ENCODE measurements around the gene GADD45A.

GADD45A gene

GRCh38 chr1:67711855-67712212 lies 26.8 kb downstream of the GADD45A start:
- FAIRE-seq (no peak), DNase-seq (ENCODE audit: insufficient read length, low spot score) (no peak)
- TF ChIP-seq SPI1 (IDR thresholded peaks at IDR 0.05; ENCODE audit: low read depth, low read length): no peak
- TF ChIP-seq POLR2A (IDR thresholded peaks at IDR 0.05; ENCODE audit: low read depth, low read length): no peak
- no peak for TF ChIP-seq PAX5 (IDR thresholded peaks at IDR 0.05; ENCODE audit: insufficient read depth, low read length, severe bottlenecking)
- TF ChIP-seq POLR2AphosphoS5 (IDR thresholded peaks at IDR 0.05; ENCODE audit: low read depth, low read length): no peak
- no peak for TF ChIP-seq TAF1 (IDR thresholded peaks at IDR 0.05; ENCODE audit: low read depth, low read length)
- no peak for TF ChIP-seq POU2F2 (IDR thresholded peaks at IDR 0.05; ENCODE audit: low read depth, low read length)

DNA sequence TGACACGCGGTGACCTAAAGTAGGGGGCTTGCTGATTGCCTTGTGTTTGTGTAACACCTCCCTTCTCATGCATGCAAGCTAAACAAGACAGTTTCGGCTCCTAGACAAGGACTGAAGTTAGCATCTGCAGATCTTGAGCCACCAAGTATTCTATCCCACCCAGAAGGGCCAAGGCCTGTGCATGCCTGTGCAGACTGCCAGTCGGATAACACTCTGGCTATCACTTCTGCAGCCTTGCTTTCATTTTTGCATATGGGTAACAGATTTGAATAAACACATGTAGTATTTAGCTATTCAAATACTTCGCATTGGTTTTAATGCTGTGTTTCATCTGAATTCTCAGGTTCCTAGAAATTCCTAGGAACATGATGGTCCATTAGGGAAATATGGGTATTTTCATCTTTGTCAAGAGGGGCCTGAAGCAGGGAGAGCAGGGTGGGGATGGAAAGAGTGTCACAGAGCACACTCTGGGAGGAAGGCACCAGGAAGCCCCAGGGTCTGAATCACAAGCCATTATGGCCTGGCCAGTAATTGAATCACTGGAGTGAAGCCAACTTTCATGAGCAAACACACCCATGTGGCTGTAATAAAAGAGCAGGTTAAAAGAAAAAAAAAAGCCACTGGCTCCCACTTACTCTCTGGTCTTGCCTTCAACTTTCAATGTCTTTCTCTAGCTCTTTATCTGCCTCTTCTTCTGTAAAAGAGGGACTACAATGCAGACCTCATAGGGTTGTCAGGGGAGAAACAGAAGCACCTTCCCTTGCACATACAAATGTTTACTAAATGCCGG lies 28.3 kb downstream of the GADD45A start:
- DNase-seq (ENCODE audit: insufficient read length, low spot score): no peak

DNA sequence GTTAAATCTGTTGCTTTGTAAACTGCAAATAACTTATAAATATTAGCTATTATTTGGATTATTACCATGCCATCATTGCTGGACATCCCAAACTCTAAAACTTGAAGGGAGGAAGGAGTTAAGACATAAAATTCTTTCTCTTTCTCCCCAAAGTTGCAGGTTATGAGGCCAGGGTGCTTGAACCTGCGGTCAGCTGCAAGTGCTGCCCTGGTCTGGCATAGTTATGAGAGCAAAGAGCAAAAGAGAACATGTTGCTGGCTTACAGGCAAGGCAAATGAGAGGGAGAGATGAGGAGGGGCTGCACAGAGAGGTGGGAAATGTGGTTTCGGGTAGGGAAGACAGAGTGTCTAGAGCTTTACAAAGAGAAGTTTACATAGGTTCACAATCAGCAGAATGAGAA lies 30.8 kb downstream of the GADD45A start:
- FAIRE-seq (no peak), DNase-seq (ENCODE audit: insufficient read length, low spot score) (no peak)
- no peak for TF ChIP-seq PAX5 (IDR thresholded peaks at IDR 0.05; ENCODE audit: insufficient read depth, low read length, severe bottlenecking)
- TF ChIP-seq SPI1 (IDR thresholded peaks at IDR 0.05; ENCODE audit: low read depth, low read length): no peak
- TF ChIP-seq POU2F2 (IDR thresholded peaks at IDR 0.05; ENCODE audit: low read depth, low read length): no peak
- TF ChIP-seq POLR2A (IDR thresholded peaks at IDR 0.05; ENCODE audit: low read depth, low read length): no peak
- no peak for TF ChIP-seq TAF1 (IDR thresholded peaks at IDR 0.05; ENCODE audit: low read depth, low read length)
- no peak for TF ChIP-seq POLR2AphosphoS5 (IDR thresholded peaks at IDR 0.05; ENCODE audit: low read depth, low read length)

More for the DNA sequence above, 28.3 kb downstream of the GADD45A start:
- TF ChIP-seq TAF1 (IDR thresholded peaks at IDR 0.05; ENCODE audit: low read depth, low read length) (no peak), POU2F2 (IDR thresholded peaks at IDR 0.05; ENCODE audit: low read depth, low read length) (no peak), POLR2AphosphoS5 (IDR thresholded peaks at IDR 0.05; ENCODE audit: low read depth, low read length) (no peak), SPI1 (IDR thresholded peaks at IDR 0.05; ENCODE audit: low read depth, low read length) (no peak), POLR2A (IDR thresholded peaks at IDR 0.05; ENCODE audit: low read depth, low read length) (no peak), PAX5 (IDR thresholded peaks at IDR 0.05; ENCODE audit: insufficient read depth, low read length, severe bottlenecking) (no peak)
- no peak for FAIRE-seq

GRCh38 chr1:67716800-67717199 lies 31.8 kb downstream of the GADD45A start:
- TF ChIP-seq SPI1 (IDR thresholded peaks at IDR 0.05; ENCODE audit: low read depth, low read length) (no peak), POLR2AphosphoS5 (IDR thresholded peaks at IDR 0.05; ENCODE audit: low read depth, low read length) (no peak), PAX5 (IDR thresholded peaks at IDR 0.05; ENCODE audit: insufficient read depth, low read length, severe bottlenecking) (no peak), POLR2A (IDR thresholded peaks at IDR 0.05; ENCODE audit: low read depth, low read length) (no peak), POU2F2 (IDR thresholded peaks at IDR 0.05; ENCODE audit: low read depth, low read length) (no peak), TAF1 (IDR thresholded peaks at IDR 0.05; ENCODE audit: low read depth, low read length) (no peak)
- DNase-seq (ENCODE audit: insufficient read length, low spot score) (no peak), FAIRE-seq (no peak)

DNA sequence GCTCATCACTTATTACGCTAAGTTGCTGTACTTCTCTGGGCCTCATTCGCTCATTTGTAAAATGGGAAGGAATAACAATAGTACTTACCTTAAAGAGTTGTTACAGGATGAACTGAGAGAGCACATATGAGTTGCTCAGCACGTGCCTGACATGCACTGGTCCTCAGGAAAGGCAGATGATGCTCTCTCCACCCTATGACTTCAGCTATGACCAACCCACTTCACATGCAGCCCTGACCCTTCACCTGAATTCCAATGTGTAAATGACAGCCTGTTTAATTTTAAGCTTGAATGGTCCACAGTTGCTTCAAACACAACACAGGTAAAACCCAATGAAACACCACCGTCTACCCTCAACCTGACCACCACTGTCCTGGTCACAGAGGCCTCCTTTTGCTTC lies 32.9 kb downstream of the GADD45A start:
- FAIRE-seq (no peak), DNase-seq (ENCODE audit: insufficient read length, low spot score) (no peak)
- TF ChIP-seq SPI1 (IDR thresholded peaks at IDR 0.05; ENCODE audit: low read depth, low read length): no peak
- TF ChIP-seq POU2F2 (IDR thresholded peaks at IDR 0.05; ENCODE audit: low read depth, low read length): no peak
- no peak for TF ChIP-seq TAF1 (IDR thresholded peaks at IDR 0.05; ENCODE audit: low read depth, low read length)
- no peak for TF ChIP-seq POLR2A (IDR thresholded peaks at IDR 0.05; ENCODE audit: low read depth, low read length)
- no peak for TF ChIP-seq POLR2AphosphoS5 (IDR thresholded peaks at IDR 0.05; ENCODE audit: low read depth, low read length)
- TF ChIP-seq PAX5 (IDR thresholded peaks at IDR 0.05; ENCODE audit: insufficient read depth, low read length, severe bottlenecking): no peak

DNA sequence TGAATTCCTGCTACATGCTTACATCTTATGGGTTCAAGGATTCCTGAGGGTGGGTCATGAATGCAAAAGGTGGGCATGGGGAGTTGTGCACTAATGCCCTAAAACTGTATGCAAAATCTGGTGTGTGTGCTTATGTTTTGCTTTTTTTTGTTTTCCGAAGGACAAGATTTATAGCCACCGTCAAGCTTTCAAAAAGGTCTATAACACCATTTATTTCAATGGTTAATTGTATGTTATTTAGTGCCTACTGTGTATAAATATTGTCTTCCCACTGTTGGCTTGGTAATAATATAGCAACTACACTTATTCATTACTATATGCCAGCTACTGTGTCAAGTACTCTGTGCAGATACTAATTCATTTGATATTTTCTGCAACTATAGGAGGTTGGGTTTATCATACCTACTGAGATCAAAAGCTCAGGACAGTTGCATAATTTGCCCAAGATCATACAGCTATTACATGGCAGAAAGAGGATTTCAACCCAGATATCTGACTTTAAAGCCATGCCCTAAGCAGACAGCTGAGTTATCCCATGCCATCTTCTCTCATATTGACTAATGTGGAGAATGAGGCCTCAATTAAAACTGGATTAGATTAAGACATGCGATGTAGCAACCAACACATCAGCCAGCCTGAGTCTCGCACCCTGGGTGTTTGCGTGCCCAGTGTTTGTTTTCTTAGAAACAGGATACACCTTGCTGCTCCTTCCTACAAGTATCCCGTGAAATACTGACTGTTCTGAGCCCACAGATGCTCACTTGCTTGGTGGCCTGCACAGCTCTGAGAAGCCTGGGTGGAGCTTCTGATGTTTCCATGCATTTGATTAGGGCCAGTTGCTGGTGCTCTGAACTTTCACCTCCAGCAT lies 34.6 kb downstream of the GADD45A start:
- DNase-seq (ENCODE audit: insufficient read length, low spot score): no peak
- no peak for FAIRE-seq
- TF ChIP-seq TAF1 (IDR thresholded peaks at IDR 0.05; ENCODE audit: low read depth, low read length): no peak
- TF ChIP-seq SPI1 (IDR thresholded peaks at IDR 0.05; ENCODE audit: low read depth, low read length): no peak
- no peak for TF ChIP-seq POU2F2 (IDR thresholded peaks at IDR 0.05; ENCODE audit: low read depth, low read length)
- no peak for TF ChIP-seq POLR2A (IDR thresholded peaks at IDR 0.05; ENCODE audit: low read depth, low read length)
- TF ChIP-seq POLR2AphosphoS5 (IDR thresholded peaks at IDR 0.05; ENCODE audit: low read depth, low read length): no peak
- TF ChIP-seq PAX5 (IDR thresholded peaks at IDR 0.05; ENCODE audit: insufficient read depth, low read length, severe bottlenecking): no peak

DNA sequence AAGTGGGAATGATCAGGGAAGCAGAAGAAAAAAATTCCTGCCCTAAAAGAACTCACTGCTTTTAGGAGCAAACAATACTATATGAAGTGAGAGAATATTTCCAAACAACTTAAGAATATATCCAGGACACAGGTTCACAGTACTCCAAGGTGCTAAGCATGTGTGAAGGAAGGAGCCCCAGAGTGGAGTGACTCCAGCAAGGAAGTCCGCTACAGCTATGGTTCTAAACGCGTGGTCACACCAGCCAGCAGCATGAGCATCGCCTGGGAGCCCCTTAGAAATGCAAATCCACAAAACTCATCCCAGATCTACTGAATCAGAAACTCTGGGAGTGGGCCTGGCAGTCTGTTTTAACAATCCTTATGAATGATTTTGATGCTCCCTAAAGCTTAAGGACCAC lies 36.1 kb downstream of the GADD45A start:
- no peak for TF ChIP-seq POU2F2 (IDR thresholded peaks at IDR 0.05; ENCODE audit: low read depth, low read length)
- no peak for TF ChIP-seq PAX5 (IDR thresholded peaks at IDR 0.05; ENCODE audit: insufficient read depth, low read length, severe bottlenecking)
- no peak for TF ChIP-seq SPI1 (IDR thresholded peaks at IDR 0.05; ENCODE audit: low read depth, low read length)
- no peak for TF ChIP-seq POLR2AphosphoS5 (IDR thresholded peaks at IDR 0.05; ENCODE audit: low read depth, low read length)
- TF ChIP-seq POLR2A (IDR thresholded peaks at IDR 0.05; ENCODE audit: low read depth, low read length): no peak
- no peak for TF ChIP-seq TAF1 (IDR thresholded peaks at IDR 0.05; ENCODE audit: low read depth, low read length)
- no peak for FAIRE-seq
- DNase-seq (ENCODE audit: insufficient read length, low spot score): no peak

- FAIRE-seq (no peak), DNase-seq (ENCODE audit: insufficient read length, low spot score) (no peak)
- TF ChIP-seq POLR2A (IDR thresholded peaks at IDR 0.05; ENCODE audit: low read depth, low read length) (no peak), POLR2AphosphoS5 (IDR thresholded peaks at IDR 0.05; ENCODE audit: low read depth, low read length) (no peak), PAX5 (IDR thresholded peaks at IDR 0.05; ENCODE audit: insufficient read depth, low read length, severe bottlenecking) (no peak), TAF1 (IDR thresholded peaks at IDR 0.05; ENCODE audit: low read depth, low read length) (no peak), SPI1 (IDR thresholded peaks at IDR 0.05; ENCODE audit: low read depth, low read length) (no peak)
Measured at GRCh38 chr1:67721650-67722291, 36.8 kb downstream of the GADD45A start.

Data from GM12891 (cell line).